GM19239 (cell line): ENCODE measurements around the gene LEPROT.

Experiments
- DNase-seq: peaks from one replicate; pipeline ENCODE4 v3.0.0; 2011; ENCODE audit warnings: low spot score; ENCODE audit not compliant: insufficient read length
- FAIRE-seq: peaks from 2 replicates; lab custom pipeline; 2011; peaks lifted over from hg19 to GRCh38; lab: Jason Lieb, UNC

Gene LEPROT

GRCh38 chr1:65470766-65471165 lies 50.3 kb downstream of the LEPROT start:
- FAIRE-seq = no peak
- no peak for DNase-seq

- DNase-seq (no peak), FAIRE-seq (no peak)
Measured at GRCh38 chr1:65471213-65471833, 50.9 kb downstream of the LEPROT start.

GRCh38 chr1:65471861-65472332 lies 51.4 kb downstream of the LEPROT start:
- DNase-seq = no peak
- no peak for FAIRE-seq

DNA sequence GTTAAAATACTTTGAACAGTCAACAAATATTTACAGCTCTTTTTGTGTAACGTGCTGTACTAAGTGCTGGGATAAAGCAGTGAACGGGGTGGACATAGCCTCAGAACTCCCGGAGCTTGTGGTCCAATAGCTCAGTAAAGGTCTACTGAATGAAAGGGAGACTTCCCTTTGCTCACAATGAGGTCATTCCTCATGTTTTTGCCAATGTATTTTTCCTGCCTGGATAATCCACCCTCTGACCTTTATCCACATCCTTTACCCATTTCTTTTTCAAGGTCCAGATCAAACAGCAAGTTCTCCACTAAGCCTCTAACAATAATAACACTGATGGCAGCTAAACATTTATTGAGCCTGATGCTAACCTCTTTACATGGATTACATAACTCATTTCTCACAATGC lies 55.9 kb downstream of the LEPROT start:
- FAIRE-seq (no peak), DNase-seq (no peak)

DNA sequence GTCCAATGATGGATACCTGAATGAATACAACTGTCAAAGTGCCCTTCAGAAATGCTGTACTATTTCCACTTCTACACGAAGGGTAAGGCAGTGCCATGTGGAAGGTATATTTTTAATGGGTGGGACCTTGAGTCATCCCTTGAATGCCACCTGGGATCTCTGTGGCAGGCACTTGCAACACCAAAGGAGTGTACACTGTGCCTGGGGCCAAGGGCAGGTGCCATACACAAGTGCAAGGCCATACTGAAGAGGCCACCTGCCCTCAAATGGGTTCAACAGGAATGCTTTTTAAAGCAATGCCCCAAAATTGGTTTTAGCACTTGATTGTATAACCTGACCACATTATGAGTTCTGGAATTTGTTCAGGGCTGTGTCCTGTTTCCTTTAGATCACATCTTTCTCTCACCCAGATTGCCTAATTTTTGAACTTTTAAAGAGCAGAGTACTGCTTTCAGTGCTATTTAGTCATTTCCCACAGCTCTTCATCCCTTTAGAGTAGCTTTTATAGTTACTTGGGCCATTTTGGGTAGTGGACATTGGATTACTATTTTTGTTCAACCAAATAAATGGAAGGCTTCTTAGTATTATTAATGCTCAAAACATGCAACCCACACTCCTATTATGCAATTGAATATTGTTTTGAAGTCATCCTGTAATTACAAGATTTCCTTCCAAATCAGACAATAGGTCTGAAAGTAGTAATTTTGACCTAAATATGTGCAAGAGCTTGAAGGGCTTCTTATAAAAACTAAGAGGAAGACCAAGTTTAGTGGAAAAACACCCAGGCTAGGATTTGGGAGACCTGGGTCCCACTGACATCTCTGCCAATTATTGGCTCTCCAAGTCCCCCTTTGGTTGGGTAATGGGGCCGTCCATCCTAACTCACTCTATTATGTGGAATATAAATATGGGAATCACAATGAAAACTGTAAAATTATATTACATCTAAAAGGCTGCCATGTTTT lies 57.2 kb downstream of the LEPROT start:
- DNase-seq (no peak), FAIRE-seq (no peak)

DNA sequence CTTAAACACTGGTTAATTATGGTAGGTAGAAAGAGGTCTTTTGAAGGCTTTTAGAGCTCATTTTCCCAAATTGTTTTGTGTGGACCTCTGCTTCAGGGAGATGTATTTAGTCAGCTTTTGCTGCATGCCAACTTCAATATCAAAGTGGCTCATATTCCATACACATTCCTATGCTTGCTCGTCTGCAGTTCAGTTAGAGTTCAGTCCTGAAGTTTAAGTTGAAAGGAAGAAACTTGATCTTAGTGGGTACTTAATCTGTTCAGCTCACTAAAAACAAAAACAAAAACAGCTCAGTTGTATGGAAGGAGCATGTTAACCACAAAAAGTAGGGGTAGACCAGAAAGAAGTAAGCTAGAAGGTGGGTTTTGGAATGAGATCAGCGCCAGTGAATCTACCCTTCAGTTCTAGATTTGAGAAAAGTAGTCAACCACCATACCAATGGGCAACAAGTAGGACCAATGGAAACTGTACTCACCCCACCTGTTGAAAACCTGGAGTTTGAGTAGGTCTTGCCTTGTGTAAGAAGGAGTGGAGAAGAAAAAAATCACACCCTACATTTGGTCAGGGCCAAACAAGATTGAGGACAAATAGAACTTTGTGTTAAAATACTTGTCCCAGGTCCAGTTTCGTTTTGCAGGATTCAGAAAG lies 58.0 kb downstream of the LEPROT start:
- DNase-seq = no peak
- FAIRE-seq = no peak

DNA sequence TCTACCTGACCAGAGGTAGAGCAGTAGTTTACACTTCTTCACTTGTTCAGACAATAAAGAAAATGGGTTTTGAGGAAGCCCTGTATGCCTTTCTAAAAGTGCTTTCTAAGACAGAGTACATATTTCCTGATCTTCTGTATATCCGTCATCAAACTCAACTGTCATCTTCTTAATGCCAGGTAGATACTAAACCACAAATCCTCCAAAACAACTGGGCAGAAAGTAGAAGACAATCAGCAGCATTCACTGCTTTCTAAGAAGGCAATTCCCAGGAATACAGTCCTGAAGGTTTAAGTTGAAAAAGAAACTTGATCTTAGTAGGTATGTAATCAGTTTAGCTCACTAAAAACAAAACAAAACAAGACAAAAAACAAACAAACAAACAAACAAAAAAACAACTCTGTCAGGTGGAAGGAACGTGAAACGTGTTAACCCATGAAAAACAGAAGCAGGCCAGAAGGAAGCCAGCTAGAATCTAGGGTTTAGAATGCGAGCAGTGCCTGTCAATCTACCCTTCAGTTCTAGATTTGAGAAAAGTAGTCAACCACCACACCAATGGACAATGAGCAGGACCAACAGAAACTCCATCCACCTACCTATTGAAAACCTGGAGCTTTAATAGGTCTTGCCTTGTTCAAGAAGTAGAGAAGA lies 59.2 kb downstream of the LEPROT start:
- DNase-seq (no peak), FAIRE-seq (no peak)

- DNase-seq (no peak), FAIRE-seq (no peak)
Measured at GRCh38 chr1:65480684-65481405, 60.4 kb downstream of the LEPROT start.

DNA sequence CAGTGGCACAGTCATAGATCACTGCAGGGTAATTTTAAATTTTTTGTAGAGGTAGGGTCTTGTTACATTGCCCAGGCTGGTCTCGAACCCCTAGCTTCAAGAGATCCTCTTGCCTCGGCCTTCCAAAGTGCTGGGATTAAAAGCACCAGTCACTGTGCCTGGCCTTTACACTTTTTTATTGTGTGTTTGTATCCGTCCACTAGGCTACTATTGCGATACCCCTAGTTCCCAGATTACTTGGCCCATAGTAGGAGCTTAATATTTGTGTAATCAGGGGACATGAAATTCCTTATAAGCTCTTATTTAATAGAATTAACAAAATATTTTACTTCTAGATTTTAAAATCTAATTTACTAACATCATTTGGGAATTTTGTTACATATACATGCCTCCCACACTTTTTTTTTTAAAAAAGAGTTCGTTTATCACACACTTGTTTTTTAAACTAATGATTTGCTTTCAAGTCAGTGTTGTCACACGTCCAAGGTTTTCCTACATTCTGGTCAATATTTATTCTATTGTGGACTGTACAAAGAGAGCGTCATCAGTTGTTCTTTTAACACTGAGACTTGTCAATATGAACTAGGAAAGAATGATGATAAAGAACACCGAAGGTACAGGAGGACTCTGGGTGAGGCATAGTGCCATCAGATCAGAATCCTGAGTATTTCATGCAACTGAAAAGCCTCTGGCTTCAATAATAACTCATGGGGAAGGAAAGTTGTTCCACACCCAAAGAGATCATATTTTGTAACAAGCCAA lies 63.7 kb downstream of the LEPROT start:
- DNase-seq = no peak
- no peak for FAIRE-seq
